ENCODE data around the gene ST7L. TPM values are rescaled to one million over a fixed set of nuclear protein-coding genes. Genes with fewer than 3 reads are reported as not detected.
A peak's percentile ranks its signal among the peaks of the same experiment; 100 is the strongest.
"Not testable (repeated sequence)": the region's sequence is repeated elsewhere in the genome, so short reads cannot be mapped to it uniquely, and the experiment has no call there.

Gene ST7L
- total RNA-seq, 2 donors from 2014 or later = 10.5 to 14.5 TPM

DNA sequence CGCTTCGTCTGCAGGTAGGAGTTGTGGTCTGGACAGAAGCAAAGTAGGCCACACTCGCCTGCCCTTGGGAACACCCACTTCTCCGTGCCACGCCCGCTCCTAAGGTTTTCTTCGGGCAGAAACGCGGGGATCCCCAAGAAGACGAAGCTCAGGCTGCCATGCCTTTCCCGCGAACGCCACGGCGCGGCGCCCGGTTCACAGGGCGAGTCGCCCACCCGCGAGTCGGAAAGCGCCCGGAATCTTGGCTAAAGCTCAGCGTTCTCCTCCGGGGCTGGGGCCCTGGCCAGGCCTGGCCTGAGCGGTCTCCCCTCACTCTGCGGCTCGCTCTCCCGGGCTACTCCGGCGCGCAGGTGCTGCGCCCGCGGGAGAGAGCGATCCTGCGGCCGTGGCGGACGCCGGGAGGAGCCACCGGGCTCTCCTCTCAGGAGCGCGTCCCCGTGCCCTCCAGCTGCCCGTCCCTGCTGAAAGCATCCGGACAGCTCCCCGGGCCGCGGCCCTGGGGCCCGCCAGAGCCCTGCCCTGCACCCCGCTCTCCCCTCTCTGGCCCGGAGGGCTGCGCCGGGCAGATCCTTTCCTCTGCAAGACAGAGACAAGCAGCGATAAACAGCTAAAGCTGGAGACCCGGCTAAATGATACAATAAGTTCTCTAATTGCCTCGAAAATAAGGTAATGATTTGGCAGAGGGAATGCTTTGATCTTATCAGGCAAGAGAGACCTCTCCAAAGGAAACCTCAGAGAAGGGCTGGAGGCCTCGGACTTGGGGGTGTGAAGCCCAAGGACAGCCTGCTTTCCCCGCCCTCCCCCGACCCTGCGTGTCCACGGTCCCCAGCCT lies 116.9 kb downstream of the ST7L start:
- Histone ChIP-seq H3K27me3 (no peaks in the 10 kb centered on the region), H3K4me3 (peak overlapping the region; percentile 36 to 64), H3K36me3 (no peaks in the 10 kb centered on the region), H3K9me3 (no peaks in the 10 kb centered on the region), H3K27ac (peak overlapping the region; percentile 69 to 75), H3K4me1 (peaks cover 0 to 29% of the 10 kb centered on the region in 2 donors)
- DNase-seq (ENCODE audit: low spot score) = peak; percentile 70
- TF ChIP-seq, protein P1, sequence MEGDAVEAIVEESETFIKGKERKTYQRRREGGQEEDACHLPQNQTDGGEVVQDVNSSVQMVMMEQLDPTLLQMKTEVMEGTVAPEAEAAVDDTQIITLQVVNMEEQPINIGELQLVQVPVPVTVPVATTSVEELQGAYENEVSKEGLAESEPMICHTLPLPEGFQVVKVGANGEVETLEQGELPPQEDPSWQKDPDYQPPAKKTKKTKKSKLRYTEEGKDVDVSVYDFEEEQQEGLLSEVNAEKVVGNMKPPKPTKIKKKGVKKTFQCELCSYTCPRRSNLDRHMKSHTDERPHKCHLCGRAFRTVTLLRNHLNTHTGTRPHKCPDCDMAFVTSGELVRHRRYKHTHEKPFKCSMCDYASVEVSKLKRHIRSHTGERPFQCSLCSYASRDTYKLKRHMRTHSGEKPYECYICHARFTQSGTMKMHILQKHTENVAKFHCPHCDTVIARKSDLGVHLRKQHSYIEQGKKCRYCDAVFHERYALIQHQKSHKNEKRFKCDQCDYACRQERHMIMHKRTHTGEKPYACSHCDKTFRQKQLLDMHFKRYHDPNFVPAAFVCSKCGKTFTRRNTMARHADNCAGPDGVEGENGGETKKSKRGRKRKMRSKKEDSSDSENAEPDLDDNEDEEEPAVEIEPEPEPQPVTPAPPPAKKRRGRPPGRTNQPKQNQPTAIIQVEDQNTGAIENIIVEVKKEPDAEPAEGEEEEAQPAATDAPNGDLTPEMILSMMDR (IDR thresholded peaks at IDR 0.05) = peak; percentile 69 to 87

DNA sequence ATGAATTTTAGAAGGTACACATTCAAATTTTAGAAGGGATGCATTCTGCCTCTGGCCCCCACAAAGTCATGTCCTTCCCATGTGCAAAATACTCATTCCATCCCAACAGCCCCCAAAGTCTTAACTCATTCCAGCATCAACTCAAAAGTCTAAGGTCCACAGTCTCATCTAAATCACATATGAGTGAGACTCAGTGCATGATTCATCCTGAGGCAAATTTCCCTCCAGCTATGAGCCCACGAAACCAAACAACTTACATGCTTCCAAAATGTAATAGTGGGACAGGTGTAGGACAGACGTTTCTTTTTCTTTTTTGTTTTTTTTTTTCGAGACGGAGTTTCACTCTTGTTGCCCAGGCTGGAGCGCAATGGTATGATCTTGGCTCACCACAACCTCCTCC lies 122.7 kb downstream of the ST7L start:
- no peaks in the 10 kb centered on the region for H3K36me3 ChIP-seq
- H3K4me1 ChIP-seq = peaks cover 0 to 2% of the 10 kb centered on the region in 2 donors
- no peak for DNase-seq (ENCODE audit: low spot score)
- no peaks in the 10 kb centered on the region for H3K27me3 ChIP-seq
- no peaks in the 10 kb centered on the region for H3K9me3 ChIP-seq
- TF ChIP-seq, protein P1 (IDR thresholded peaks at IDR 0.05) = no peak
- no peak overlapping the region for H3K4me3 ChIP-seq
- no peak overlapping the region for H3K27ac ChIP-seq

DNA sequence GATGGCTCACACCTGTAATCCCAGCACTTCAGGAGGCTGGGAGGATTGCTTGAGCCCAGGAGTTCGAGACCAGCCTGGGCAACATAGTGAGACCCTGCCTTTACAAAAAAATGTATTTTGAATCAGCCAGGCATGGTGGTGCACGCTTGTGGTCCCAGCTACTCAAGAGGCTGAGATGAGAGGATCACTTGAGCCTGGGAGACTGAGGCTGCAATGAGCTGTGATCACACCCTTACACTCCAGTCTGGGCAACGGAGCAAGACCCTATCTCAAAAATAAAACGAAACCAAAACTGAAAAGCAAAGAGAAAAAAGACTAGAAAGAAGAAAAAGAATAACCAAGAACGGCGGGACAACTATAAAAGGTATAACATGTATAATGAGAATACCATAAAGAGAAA lies 125.6 kb downstream of the ST7L start:
- no peak for DNase-seq (ENCODE audit: low spot score)
- H3K36me3 ChIP-seq = no peaks in the 10 kb centered on the region
- H3K27ac ChIP-seq = no peak overlapping the region
- H3K4me3 ChIP-seq = no peak overlapping the region
- H3K9me3 ChIP-seq = no peaks in the 10 kb centered on the region
- H3K27me3 ChIP-seq = no peaks in the 10 kb centered on the region
- TF ChIP-seq, protein P1 (IDR thresholded peaks at IDR 0.05) = no peak
- H3K4me1 ChIP-seq = no peaks in the 10 kb centered on the region

DNA sequence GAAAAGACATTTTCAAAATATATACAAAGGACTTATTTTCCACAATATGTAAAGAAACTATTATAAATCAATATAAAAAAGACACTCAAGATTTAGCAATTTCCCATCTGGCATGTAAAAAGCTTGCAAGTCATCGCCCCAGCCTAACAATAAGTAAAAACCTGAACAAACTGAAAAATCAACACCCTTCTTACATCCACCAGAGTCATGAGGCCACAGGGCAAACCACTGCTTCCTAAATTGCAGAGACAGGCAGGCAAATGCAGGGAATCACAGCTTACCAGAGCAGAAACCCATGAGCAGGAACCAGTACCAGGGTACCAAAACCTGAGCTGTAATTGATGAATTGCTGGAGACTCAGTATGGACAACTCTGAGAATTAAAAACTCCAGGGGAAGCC lies 126.9 kb downstream of the ST7L start:
- Histone ChIP-seq H3K4me1 (no peaks in the 10 kb centered on the region), H3K9me3 (no peaks in the 10 kb centered on the region), H3K4me3 (no peak overlapping the region), H3K27me3 (no peaks in the 10 kb centered on the region), H3K36me3 (no peaks in the 10 kb centered on the region), H3K27ac (no peak overlapping the region)
- DNase-seq (ENCODE audit: low spot score) = no peak
- TF ChIP-seq, protein P1 (IDR thresholded peaks at IDR 0.05) = no peak

DNA sequence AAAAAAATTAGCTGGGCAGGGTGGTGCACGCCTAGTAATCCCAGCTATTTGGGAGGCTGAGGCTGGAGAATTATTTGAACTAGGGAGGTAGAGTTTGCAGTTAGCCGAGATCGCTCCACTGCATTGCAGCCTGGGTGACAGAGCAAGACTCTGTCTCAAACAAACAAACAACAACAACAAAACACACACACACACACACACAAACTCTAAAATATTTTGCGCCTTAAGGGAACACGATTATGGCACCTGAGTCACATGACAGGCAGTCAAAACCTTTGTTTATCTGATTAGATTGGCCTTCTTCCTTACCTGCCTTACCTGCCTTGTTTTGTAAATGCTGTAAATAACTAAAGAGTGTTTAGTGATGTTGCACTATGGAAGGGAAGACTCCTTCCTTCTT lies 130.8 kb downstream of the ST7L start:
- DNase-seq (ENCODE audit: low spot score) = no peak
- Histone ChIP-seq H3K27me3 (no peaks in the 10 kb centered on the region), H3K9me3 (no peaks in the 10 kb centered on the region)

DNA sequence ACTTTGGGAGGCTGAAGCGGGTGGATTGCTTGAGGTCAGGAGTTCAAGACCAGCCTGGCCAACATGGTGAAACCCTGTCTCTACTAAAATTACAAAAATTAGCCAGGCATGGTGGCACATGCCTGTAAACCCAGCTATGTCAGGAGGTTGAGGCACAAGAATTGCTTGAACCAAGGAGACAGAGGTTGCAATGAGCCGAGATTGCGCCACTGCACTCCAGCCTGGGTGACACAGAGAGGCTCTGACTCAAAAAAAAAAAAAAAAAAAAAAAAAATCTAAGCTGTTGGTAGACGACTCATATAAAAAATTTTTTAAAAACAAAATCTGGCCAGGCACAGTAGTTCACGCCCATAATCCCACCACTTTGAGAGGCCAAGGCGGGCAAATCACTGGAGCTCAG lies 131.3 kb downstream of the ST7L start:
- H3K27ac ChIP-seq; H3K4me1 ChIP-seq; H3K36me3 ChIP-seq; H3K4me3 ChIP-seq; DNase-seq (ENCODE audit: low spot score); H3K27me3 ChIP-seq; H3K9me3 ChIP-seq: not testable (repeated sequence)

More for the DNA sequence above, 130.8 kb downstream of the ST7L start:
- TF ChIP-seq, protein P1 (IDR thresholded peaks at IDR 0.05) = no peak
- Histone ChIP-seq H3K4me3 (no peak overlapping the region), H3K27ac (no peak overlapping the region), H3K4me1 (no peaks in the 10 kb centered on the region), H3K36me3 (no peaks in the 10 kb centered on the region)

DNA sequence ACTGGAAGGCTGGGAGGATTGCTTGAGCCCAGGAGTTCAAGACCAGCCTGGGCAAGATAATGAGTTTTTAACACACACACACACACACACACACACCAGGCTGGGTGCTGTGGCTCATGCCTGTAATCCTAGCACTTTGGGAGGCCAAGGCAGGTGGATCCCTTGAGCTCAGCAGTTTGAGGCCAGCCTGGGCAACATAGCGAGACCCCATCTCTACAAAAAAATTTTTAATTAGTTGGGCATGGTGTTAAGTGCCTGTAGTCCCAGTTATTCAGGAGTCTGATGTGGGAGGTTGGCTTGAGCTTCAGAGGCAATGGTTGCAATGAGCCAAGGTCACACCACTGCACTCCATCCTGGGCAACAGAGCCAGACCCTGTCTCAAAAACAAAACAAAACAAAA lies 132.9 kb downstream of the ST7L start:
- H3K4me3 ChIP-seq = not testable (repeated sequence)

More for the DNA sequence above, 132.9 kb downstream of the ST7L start:
- H3K27me3 ChIP-seq; H3K4me1 ChIP-seq; DNase-seq (ENCODE audit: low spot score); H3K27ac ChIP-seq; H3K9me3 ChIP-seq; H3K36me3 ChIP-seq: not testable (repeated sequence)
